ENCODE data around the gene CCDC7. TPM values are rescaled to one million over a fixed set of nuclear protein-coding genes. Genes with fewer than 3 reads are reported as not detected.
"Not testable (repeated sequence)": the region's sequence is repeated elsewhere in the genome, so short reads cannot be mapped to it uniquely, and the experiment has no call there.

CCDC7 gene
- total RNA-seq, 1 donor from 2014 or later, result 24.7 TPM

DNA sequence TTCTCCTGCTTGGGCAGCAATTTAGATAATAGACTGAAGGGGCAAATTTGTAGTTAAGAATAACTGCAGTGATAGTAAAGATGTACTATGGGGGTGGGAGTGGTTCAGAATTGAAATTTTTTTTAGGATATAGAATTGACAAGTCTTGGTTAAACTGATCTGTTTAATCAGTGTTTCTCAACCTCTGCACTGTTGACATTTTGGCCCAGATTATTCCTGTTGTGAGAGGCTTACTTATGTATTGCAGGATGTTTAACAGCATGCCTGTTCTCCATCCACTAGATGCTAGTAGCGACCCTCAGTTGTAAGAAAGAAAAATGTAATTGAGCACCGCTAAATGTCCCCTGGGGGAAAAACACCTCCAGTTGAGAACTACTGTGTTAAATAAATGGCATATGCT, 176.5 kb downstream of the CCDC7 start:
- Histone ChIP-seq H3K27me3 (ENCODE audit: low read depth) (no peaks in the 10 kb centered on the region), H3K9me3 (replicated peaks) (peaks cover 42% of the 10 kb centered on the region), H3K36me3 (peaks cover 35% of the 10 kb centered on the region), H3K4me3 (no peak overlapping the region), H3K27ac (replicated peaks) (no peak overlapping the region), H3K4me1 (no peaks in the 10 kb centered on the region)
- intact Hi-C loops (cut with micrococcal nuclease), result no loop called here
- TF ChIP-seq, protein P1, sequence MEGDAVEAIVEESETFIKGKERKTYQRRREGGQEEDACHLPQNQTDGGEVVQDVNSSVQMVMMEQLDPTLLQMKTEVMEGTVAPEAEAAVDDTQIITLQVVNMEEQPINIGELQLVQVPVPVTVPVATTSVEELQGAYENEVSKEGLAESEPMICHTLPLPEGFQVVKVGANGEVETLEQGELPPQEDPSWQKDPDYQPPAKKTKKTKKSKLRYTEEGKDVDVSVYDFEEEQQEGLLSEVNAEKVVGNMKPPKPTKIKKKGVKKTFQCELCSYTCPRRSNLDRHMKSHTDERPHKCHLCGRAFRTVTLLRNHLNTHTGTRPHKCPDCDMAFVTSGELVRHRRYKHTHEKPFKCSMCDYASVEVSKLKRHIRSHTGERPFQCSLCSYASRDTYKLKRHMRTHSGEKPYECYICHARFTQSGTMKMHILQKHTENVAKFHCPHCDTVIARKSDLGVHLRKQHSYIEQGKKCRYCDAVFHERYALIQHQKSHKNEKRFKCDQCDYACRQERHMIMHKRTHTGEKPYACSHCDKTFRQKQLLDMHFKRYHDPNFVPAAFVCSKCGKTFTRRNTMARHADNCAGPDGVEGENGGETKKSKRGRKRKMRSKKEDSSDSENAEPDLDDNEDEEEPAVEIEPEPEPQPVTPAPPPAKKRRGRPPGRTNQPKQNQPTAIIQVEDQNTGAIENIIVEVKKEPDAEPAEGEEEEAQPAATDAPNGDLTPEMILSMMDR (IDR thresholded peaks at IDR 0.05; ENCODE audit: borderline replicate concordance), result no peak
- DNase-seq, result no peak

DNA sequence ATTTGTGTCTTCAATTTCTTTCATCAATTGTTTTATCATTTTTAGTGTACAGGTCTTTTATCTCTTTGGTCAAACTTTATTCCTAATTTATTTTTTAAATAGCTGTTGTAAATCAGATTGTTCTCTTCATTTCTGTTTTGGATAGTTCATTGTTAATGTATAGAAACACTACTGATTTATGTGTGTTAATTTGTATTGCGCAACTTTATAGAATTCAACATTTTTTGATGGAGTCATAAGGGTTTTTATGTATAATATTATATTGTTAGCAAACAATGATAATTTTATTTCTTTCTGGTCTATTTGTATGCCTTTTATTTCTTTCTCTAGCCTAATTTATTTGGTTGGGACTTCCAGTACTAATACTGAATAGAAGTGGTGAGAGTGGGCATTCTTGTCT, 181.2 kb downstream of the CCDC7 start:
- H3K27ac ChIP-seq (replicated peaks), result no peak overlapping the region
- intact Hi-C loops (cut with micrococcal nuclease), result no loop called here
- peaks cover 27% of the 10 kb centered on the region for H3K36me3 ChIP-seq
- TF ChIP-seq, protein P1 (IDR thresholded peaks at IDR 0.05; ENCODE audit: borderline replicate concordance), result no peak
- no peaks in the 10 kb centered on the region for H3K4me1 ChIP-seq
- no peak for DNase-seq
- H3K4me3 ChIP-seq, result no peak overlapping the region
- peaks cover 20% of the 10 kb centered on the region for H3K9me3 ChIP-seq (replicated peaks)
- no peaks in the 10 kb centered on the region for H3K27me3 ChIP-seq (ENCODE audit: low read depth)

DNA sequence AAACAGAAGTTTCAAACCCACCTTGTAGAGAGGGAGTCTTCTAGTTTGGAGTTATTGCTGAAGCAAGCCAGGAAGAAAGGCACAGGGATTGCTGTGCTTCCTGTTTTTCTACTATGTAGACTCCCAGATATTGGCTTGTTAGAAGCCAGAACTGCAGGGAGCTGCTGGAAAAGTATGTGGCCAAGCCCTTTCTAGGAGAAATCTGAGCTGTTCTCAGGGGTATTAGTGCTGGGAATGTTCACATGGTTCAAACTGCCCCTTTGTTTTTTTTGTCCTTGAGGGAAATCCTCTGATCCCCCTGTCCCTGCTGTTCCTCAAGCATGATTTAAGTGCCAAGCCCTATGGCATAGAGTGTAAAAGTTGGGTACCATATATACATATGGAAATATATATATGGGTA, 184.0 kb downstream of the CCDC7 start:
- peaks cover 20% of the 10 kb centered on the region for H3K9me3 ChIP-seq (replicated peaks)
- H3K4me1 ChIP-seq, result no peaks in the 10 kb centered on the region
- TF ChIP-seq, protein P1 (IDR thresholded peaks at IDR 0.05; ENCODE audit: borderline replicate concordance), result no peak
- no peak overlapping the region for H3K27ac ChIP-seq (replicated peaks)
- DNase-seq, result no peak
- intact Hi-C loops (cut with micrococcal nuclease), result no loop called here
- peaks cover 18% of the 10 kb centered on the region for H3K36me3 ChIP-seq
- no peaks in the 10 kb centered on the region for H3K27me3 ChIP-seq (ENCODE audit: low read depth)
- no peak overlapping the region for H3K4me3 ChIP-seq

DNA sequence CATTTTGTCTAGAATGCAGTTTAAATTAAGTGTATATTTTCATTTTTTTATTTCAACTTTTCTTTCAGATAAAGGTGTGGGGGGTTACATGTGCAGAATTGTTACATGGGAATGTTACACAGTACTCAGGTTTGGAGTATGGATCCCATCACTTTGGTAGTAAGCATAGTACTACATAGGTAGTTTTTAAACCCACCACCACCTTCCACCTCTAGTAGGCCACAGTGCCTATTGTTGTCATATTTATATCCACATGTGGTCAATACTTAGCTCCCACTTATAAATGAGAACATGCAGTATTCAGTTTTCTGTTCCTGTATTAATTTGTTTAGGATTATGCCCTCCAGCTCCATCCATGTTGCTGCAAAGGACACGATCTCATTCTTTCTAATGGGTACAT, 200.6 kb downstream of the CCDC7 start:
- Histone ChIP-seq H3K36me3 (peaks cover 31% of the 10 kb centered on the region), H3K9me3 (replicated peaks) (peaks cover 44% of the 10 kb centered on the region), H3K4me3 (no peak overlapping the region), H3K4me1 (no peaks in the 10 kb centered on the region), H3K27ac (replicated peaks) (no peak overlapping the region), H3K27me3 (ENCODE audit: low read depth) (no peaks in the 10 kb centered on the region)
- intact Hi-C loops (cut with micrococcal nuclease), result no loop called here
- TF ChIP-seq, protein P1 (IDR thresholded peaks at IDR 0.05; ENCODE audit: borderline replicate concordance), result no peak
- no peak for DNase-seq

DNA sequence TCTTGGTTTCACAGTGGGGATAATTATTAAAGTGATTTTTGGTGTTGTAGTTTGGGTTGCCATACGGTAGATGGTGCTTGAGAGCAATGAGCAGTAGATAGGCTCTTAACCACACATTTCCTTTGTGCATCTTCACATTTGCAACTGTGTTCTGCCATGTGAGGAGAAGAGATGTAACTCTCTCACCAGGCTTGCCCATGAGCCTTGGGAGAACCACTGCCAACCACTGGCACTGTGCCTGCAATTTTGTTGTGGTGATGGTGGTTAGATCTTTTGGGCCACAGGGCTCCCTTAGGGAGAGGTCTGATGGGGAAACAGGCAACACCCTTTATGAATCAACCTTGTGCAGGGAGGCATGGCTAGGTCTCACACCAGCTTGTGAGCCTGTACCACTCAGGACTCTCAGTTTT, 204.3 kb downstream of the CCDC7 start:
- Histone ChIP-seq H3K9me3 (replicated peaks) (peaks cover 65% of the 10 kb centered on the region), H3K27me3 (ENCODE audit: low read depth) (no peaks in the 10 kb centered on the region), H3K4me3 (no peak overlapping the region), H3K36me3 (peaks cover 45% of the 10 kb centered on the region), H3K27ac (replicated peaks) (no peak overlapping the region), H3K4me1 (no peaks in the 10 kb centered on the region)
- TF ChIP-seq, protein P1 (IDR thresholded peaks at IDR 0.05; ENCODE audit: borderline replicate concordance), result no peak
- intact Hi-C loops (cut with micrococcal nuclease), result no loop called here
- DNase-seq, result no peak

DNA sequence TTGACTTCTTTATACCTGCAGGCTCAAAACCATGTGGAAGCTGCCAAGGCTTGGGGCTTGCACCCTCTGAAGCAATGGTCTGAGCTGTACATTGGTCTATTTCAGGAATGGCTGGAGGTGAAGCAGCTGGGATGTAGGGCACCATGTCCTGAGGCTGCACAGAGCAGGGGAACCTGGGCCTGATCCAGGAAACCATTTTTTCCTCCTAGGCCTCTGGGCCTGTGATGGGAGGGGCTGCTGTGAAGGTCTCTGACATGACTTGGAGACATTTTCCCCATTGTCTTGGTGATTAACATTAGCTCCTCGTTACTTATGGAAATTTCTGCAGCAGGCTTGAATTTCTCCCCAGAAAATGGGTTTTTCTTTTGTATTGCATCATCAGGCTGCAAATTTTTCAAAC, 211.5 kb downstream of the CCDC7 start:
- intact Hi-C loops (cut with micrococcal nuclease); H3K4me1 ChIP-seq: not testable (repeated sequence)
- peaks cover 61% of the 10 kb centered on the region for H3K9me3 ChIP-seq (replicated peaks)

More for the DNA sequence above, 211.5 kb downstream of the CCDC7 start:
- not testable (repeated sequence) for H3K27ac ChIP-seq (replicated peaks); H3K4me3 ChIP-seq; H3K27me3 ChIP-seq (ENCODE audit: low read depth); DNase-seq
- H3K36me3 ChIP-seq, result peaks cover 50% of the 10 kb centered on the region
